HG03097 (cell line): Measurements from ENCODE around the gene CCDC71L.

Experiments used
- ATAC-seq: cut with Tn5 transposase; IDR thresholded peaks from one replicate; pipeline ENCODE4 v1.9.1; 2021; ENCODE audit not compliant: unreplicated experiment, low FRiP score

The CCDC71L gene

GRCh38 chr7:106659166-106659962, 1.6 kb downstream of the CCDC71L start:
- ATAC-seq = no peak

- no peak for ATAC-seq
Measured at GRCh38 chr7:106658316-106659165, 2.4 kb downstream of the CCDC71L start.

- ATAC-seq = no peak
Measured at GRCh38 chr7:106657085-106657991, 3.6 kb downstream of the CCDC71L start.

- no peak for ATAC-seq
Measured at GRCh38 chr7:106655703-106656498, 5.1 kb downstream of the CCDC71L start.

GRCh38 chr7:106653488-106653887, 7.5 kb downstream of the CCDC71L start:
- ATAC-seq = no peak

- no peak for ATAC-seq
Measured at GRCh38 chr7:106652909-106653308, 8.0 kb downstream of the CCDC71L start.

GRCh38 chr7:106652092-106652491, 8.9 kb downstream of the CCDC71L start:
- ATAC-seq = no peak

- no peak for ATAC-seq
Measured at GRCh38 chr7:106646256-106646655, 14.7 kb downstream of the CCDC71L start.

- ATAC-seq = no peak
Measured at GRCh38 chr7:106644999-106645398, 16.0 kb downstream of the CCDC71L start.

- no peak for ATAC-seq
Measured at GRCh38 chr7:106643216-106644000, 17.6 kb downstream of the CCDC71L start.

- ATAC-seq = no peak
Measured at GRCh38 chr7:106641416-106641815, 19.5 kb downstream of the CCDC71L start.

GRCh38 chr7:106640368-106641141, 20.4 kb downstream of the CCDC71L start:
- ATAC-seq = no peak

- ATAC-seq = no peak
Measured at GRCh38 chr7:106639476-106640334, 21.3 kb downstream of the CCDC71L start.

- ATAC-seq = no peak
Measured at GRCh38 chr7:106635411-106635810, 25.5 kb downstream of the CCDC71L start.

- no peak for ATAC-seq
Measured at GRCh38 chr7:106634958-106635357, 26.0 kb downstream of the CCDC71L start.

GRCh38 chr7:106630648-106631047, 30.3 kb downstream of the CCDC71L start:
- ATAC-seq = no peak

GRCh38 chr7:106629516-106629915, 31.4 kb downstream of the CCDC71L start:
- no peak for ATAC-seq
